SKM-1 (cell line): ENCODE results near the gene FRAS1.

Experiments used
- DNase-seq: peaks from one replicate; lab custom pipeline; 2025; ENCODE audit not compliant: unreplicated experiment; lab: John Stamatoyannopoulos, UW

FRAS1 gene

DNA sequence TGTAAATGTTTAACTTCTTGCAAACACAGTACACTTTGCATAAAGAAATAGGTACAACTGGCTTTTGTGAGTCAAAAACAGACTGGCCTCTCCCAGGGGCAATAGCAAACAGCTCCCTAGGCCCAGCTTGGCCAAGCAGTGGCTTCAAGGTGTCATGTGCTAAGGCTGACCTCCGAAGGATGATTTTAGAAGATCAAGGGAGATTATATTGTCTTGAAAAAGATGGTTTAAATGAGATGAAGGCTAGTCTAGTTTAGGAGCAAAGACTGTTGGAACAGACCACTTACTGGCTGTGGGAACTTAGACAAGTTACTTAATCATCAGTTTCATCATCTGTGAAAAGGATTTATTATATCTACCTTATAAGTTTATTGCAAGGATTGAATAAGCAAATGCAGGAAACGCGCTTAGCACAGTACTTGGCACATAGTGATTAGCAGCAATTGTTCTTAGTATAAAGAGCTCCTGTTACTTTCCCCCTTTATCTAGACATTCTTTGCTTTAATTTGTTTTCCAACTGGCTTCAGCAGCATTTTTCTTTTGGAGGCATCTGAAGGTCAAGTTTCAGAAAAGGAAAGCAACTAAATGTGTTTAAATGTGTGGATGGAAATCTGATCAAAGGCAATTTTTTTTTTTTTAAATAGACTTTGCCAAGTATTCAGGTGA, 511.6 kb downstream of the FRAS1 start:
- DNase-seq, result no peak

DNA sequence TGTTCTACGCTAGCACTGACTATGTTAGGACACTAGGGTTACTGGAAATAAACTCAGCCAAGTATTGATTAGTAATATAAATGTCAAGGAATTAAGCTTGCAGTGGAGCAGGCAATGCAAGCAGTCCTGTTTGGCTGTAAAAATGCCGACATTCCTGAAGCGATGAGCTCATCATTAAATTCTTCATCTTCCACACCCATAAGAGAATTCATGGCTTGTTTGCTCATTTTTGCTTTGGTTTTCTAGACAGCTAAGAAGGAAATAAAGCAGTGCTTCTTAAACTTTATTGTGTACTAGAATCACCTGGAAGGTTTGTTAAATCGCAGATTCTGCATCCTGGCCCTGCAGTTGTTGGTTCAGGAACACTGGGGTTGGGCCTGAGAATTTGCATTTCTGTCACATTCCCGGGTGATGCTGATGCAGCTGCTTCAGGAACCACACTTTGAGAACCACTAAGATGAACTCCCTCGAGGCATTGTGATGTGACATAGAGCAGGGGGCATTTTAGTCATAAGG, 512.2 kb downstream of the FRAS1 start:
- DNase-seq, result no peak

DNA sequence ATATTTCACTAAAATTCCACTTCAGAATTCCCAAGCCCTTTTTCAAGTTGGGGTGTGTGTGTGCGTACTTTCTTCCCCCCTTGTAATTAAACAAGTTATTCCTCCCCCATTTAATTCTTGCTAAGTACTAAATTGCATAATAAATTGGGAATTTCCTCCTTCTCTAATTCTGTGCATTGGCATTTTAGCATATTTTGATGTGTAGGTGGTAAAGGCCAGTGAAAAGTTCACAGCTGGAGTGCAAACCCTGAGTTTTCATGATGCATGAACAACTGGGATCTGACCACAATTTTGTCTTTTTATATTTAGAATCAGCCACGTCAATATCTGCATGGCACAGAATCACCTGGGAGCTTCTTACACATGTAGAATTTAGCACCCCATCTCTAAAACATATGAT, 513.0 kb downstream of the FRAS1 start:
- DNase-seq, result no peak

DNA sequence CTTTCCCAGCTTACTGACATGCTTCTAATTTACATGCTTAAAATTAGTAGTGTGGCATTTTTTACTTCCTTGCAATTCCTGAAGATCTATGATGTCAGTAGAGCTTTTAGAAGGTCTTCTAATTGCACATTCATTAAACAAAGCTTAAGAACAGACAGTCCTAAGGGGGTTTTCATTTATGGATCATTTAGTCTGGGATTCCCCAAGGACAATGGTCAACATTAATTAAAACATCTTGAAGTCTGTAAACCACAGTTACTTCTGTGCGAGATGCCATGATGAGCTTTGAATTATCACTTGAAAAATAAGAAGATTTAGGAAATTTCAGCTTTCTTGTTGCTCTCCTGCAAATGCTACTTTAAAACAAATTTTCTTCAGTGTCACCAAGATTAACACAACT, 514.7 kb downstream of the FRAS1 start:
- no peak for DNase-seq

DNA sequence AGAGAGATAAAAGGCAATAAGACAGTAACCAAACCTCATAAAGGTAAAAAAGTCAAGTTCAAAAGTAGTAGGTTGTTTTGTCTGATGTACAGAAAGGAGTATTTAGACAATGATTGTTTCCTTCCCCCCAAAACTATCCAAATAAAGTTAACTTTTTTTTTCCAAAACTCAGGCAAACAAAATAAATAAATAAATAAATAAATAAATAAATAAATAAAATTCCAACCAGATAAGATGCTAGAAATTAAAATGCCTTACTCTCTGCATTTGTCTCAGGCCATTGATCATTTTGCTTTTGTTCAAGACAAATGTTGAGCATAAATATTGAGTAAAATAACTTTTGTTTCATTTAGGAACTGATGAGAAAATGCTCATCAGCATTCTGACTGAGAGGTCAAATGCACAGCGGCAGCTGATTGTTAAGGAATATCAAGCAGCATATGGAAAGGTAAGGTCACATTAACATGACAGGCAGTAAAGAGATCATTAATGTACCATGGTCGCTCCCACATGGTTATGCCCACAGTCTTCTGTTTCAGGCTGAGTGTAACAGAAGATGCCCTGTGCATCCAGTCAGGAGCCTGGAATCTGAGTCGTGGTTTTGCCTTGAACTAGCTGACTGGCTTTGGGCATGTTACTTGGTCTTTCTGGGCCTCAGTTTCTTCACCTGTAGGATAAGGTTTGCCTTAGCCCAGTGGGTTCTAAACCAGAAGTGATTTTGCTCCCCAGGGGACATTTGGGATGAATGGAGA, 521.7 kb downstream of the FRAS1 start:
- DNase-seq, result no peak

DNA sequence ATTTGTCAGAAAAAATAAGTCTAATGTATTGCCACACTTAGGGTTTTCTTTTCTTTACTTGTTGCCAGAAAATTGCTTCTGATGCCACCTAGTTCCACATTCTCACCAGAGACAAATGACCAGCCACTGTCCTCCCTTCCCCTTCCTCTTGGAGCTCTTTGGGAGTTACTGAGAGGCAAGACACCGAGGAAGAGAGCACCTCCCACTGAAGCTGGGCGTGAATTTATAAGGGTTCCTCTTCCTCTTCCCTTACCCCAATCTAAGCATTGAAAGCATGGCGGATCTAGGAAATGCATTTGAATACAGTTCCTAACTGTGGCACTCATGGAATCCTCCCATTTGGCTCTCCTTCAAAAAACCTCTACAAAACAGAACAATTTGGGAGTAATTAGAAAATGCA, 524.5 kb downstream of the FRAS1 start:
- no peak for DNase-seq

DNA sequence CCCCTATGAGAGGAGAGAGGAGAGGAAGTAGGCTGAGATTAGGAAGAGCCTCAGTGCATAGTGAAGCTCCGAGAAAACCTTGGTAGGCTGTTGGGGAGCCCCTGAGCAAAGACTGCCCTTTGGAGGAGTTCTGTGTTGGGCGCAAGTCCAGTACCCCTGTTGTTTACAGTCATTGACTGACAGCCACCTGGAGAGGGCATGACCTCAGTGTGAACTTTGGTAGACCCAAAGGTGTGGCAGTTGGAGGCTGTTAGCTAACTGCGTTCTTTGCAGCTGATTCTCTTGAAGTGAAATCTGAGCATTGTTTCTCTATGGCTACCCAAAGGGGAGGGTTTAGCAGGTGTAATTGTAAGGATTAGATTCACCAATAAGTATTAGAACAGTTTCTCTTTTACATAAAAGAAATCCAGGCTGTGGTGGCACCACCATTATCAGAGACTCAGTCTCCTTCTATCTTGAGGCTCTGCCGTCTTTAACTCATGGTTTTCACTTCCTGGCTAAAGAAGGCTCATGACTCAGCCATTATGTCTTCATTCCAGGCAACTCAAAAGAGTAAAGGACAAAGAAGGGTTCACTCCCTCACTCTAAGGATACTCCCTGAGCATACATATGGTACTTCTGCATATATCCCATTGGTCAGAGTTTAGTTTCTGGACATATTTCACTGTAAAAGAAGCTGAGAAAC, 527.9 kb downstream of the FRAS1 start:
- DNase-seq, result no peak

DNA sequence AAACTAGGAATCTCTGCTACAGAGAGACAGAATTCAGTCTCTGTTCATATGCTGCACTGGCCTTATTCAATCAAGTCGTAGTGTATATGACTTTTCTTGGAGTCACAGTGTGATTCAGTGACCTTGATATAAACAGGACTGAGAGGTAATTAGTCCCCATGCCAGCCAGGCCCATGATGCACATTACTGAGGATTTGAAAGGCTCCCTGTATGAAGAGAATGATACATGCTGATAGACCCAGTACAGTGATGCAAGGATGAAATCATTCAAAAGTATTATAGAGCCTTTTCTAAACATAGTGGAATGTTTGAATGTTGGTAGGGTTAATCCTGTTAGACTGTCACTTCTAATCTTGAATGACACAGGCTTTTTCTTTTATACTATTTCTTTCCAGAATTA, 528.5 kb downstream of the FRAS1 start:
- no peak for DNase-seq

DNA sequence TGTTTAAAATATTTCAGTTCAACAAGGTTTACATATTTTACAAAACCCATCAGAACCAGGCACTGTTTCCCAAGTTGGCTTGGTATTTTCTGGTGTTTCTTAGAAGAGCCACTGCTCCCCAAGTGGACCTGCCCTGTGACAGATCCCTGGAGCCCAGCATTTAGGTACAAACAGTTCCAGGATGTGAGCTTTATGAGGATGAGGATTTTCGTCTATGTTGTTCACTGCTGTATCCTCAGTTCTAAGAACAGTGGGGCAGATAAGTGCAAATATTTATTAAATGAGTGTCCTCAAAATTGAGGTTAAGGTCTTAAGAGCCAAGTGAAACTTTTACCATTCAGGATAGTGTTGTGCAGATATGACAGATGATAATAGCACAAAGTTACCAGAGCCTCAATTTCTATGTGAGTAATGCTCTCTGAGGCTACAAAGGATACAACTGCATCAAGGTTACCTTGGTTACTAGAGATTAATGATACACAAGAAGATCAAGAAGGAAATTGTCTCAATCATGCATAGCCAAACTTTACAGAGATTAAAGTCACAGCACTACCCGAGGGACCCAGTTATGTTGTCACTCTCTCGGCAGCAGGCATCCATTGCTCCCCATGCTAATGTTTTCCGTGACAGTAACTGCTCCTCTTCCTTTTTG, 531.9 kb downstream of the FRAS1 start:
- DNase-seq, result no peak

DNA sequence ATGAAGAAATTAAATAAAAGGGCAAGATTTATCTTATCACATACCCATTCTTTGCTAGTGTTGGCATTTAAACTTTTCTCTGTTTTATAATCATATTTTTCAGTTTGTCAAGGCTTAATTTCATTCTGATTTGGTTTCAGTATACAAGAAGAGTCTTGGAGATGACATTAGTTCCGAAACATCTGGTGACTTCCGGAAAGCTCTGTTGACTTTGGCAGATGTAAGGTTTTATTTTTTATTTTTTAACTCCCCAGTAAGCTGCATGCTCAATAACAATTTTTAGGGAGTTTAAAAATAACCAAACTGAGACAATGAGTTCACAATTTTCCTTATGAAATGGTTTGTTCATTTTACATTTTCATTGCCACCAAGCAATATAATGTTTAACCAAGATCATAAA, 534.3 kb downstream of the FRAS1 start:
- DNase-seq, result no peak

DNA sequence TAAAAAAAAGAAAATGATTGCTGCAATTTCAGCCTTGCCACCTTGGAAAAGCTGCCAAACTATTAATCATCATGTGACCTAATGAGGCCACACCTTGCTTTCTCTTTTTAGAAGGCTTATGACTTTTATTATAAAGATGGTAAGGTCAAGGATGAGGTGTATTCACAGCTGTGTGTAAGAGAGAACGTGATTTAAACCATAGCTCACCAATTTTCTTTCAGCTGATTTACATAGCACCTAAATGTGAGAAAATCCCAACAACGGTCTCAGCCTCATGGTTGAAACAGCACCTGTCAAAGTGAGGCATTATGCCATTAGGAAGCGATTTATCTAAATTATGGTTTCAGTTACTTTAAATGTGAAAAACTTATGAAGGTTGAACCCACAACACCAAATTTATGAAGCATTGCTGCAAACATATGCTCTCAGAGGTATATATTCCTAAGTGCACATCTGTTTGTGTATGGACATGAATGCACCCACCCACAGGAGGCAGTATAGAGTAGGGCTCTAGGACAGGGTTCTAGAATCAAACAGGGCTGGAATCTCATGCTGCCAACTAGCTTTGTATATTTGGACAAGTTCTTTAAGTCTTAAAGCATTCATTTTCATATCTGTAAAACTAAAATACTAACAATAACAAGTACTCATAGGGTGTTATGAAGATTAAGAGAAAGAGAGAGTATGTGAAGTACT, 535.1 kb downstream of the FRAS1 start:
- peak; percentile 10 for DNase-seq
